AG04450 (cell line): ENCODE data around the gene ALS2CL. TPM values are rescaled to one million over a fixed set of nuclear protein-coding genes. Genes with fewer than 3 reads are reported as not detected.

Experiments
- CTCF ChIA-PET: fragments of 300-600, 350-600 bp; formaldehyde crosslinking; extraction: SDS; loops from one replicate; lab custom pipeline; 2022; ENCODE audit warnings: antibody characterized with exemption, inconsistent platforms; lab: Charles Lee
- POLR2A ChIA-PET: fragments of 350-600 bp; formaldehyde crosslinking; extraction: SDS; loops from one replicate; lab custom pipeline; 2021; ENCODE audit warnings: antibody characterized with exemption, inconsistent platforms; lab: Yijun Ruan, JAX
- DNase-seq: peaks from one replicate; pipeline ENCODE4 v3.0.0-alpha.2; 2011; ENCODE audit warnings: low read depth, low spot score
- H3K27ac ChIP-seq: one replicate; pipeline ENCODE4 v1.5.1; 2012; ENCODE audit warnings: low read depth, low read length, control low read depth
- H3K27me3 ChIP-seq: one replicate; pipeline ENCODE4 v1.6.0; 2012; ENCODE audit warnings: low read length; ENCODE audit not compliant: control insufficient read depth, insufficient read depth
- H3K4me3 ChIP-seq: 2 replicates; pipeline ENCODE4 v1.5.1; 2011; ENCODE audit warnings: mild to moderate bottlenecking, low read depth, low read length, control low read depth
- H3K9me3 ChIP-seq: 2 replicates; pipeline ENCODE4 v1.5.1; 2012; ENCODE audit warnings: low read length; ENCODE audit not compliant: control insufficient read depth, insufficient read depth
- polyA plus RNA-seq: library from polyadenylated mRNA; depleted of rRNA; stranded (reverse); fragments of >200 nt; gene quantifications from 2 replicates; pipeline ENCODE4 v1.2.3, GENCODE V29; 2011
- TF ChIP-seq, protein P1 (sequence below): IDR thresholded peaks from 2 replicates; pipeline ENCODE4 v1.5.1; 2011; ENCODE audit warnings: low read depth, low read length, control low read depth, inconsistent platforms

ALS2CL gene
- polyA plus RNA-seq, 1 experiment = 0.89 TPM

DNA sequence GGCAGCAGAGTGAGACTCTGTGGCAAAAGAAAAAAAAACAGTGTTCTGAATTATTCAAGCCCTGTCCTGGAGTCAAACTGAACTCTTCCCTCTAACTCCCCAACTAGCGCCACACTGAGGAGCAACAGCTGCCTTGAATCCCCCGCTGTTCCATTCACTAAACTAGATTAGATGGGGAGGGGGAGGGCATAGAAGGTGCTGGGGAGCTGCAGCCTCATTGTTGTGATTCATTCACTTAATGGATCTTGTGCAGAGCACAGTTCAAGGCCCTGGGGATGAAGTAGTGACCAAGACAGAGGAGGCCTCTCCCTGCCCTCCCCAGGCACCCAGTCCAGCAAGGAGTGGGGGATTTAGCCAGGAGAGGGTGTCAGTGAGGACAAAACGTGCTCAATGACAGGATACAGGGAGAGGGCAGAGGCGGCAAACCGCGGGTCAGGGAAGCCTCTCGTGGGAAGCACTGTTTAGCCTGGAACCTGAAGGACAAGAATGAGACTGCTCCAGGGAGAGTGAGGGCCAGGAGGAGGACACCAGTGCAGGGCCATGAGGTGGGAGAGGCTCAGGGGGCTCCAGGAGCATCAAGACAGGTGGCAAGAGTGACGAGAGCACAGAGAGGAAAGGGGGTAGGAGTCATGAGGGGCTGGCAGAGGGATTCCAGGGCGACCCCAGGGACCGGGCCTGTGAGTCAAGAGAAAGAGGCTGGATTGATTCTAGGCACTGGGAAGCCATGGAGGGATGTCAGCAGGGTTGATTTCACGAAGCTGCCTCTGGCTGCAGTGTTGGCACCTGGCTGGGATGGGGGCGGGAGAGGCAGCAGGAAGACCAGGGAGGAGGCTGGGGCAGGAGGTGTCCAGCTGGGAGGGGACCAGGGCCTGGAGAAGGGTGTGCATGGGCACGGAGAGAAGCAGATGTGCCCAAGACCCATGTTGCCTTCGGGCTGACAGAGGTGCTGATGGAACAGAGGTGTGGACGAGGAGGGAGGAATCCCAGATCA, 31.4 kb downstream of the ALS2CL start:
- H3K4me3 ChIP-seq = no peak overlapping the region
- TF ChIP-seq, protein P1, sequence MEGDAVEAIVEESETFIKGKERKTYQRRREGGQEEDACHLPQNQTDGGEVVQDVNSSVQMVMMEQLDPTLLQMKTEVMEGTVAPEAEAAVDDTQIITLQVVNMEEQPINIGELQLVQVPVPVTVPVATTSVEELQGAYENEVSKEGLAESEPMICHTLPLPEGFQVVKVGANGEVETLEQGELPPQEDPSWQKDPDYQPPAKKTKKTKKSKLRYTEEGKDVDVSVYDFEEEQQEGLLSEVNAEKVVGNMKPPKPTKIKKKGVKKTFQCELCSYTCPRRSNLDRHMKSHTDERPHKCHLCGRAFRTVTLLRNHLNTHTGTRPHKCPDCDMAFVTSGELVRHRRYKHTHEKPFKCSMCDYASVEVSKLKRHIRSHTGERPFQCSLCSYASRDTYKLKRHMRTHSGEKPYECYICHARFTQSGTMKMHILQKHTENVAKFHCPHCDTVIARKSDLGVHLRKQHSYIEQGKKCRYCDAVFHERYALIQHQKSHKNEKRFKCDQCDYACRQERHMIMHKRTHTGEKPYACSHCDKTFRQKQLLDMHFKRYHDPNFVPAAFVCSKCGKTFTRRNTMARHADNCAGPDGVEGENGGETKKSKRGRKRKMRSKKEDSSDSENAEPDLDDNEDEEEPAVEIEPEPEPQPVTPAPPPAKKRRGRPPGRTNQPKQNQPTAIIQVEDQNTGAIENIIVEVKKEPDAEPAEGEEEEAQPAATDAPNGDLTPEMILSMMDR = no peak
- ChIA-PET CTCF (interaction anchor here (1.8 kb wide), 1 partner anchor 173 kb away, joined by 7 read pairs; no protein-coding TSS in a partner anchor), POLR2A (no interaction called here)
- H3K27me3 ChIP-seq = peaks cover 10% of the 10 kb centered on the region
- H3K27ac ChIP-seq = no peak overlapping the region
- H3K9me3 ChIP-seq = no peaks in the 10 kb centered on the region; the same call in 1 of the 2 replicates
- DNase-seq = no peak

DNA sequence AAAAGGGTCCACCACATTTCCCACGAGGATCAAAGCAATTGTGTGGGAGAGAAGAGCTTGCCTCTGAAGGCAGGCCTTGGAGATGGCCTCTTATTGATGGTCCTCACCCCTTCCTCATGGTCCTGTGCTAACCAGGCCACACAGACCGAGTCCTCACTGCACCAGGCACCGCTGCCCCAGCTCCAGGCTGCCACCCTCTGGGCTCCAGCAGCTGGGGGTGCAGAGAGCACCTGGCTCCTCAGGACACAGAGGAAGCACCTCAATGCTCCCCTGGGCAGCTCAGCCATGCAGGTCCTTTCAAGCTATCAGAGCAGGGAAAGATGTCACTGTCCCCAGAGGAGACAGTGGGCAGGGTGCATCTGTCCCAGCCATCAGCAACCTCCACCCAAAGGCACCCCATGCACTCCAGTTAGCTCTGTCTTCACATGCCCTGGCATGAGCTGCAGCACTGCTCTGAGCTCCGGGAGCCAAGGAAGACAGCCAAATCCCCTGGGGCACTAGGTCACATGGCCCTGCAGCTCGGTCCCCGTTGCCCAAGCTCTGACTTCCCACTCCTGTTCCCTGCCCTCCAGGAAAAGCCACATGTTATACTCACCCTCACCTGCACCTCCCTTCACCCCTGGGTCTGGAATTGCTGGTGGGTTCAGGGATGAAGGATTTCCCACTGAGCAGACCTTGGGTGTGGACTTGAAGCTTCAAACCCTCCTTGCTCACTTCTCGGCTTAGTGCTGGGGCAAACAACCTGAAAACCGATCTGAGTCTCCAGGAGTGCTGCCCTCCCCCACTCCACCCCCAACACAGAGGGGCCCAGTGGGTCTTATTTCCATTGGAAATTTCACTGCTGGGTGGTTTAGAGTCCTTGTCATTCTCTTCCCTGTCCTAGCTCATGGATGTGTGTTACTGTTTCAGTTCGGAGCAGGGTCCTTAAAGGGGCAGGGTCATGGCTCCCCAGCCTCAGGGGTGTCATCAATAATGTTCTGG, 32.6 kb downstream of the ALS2CL start:
- ChIA-PET CTCF (no interaction called here), POLR2A (no interaction called here)
- H3K9me3 ChIP-seq = no peaks in the 10 kb centered on the region; the same call in 1 of the 2 replicates
- TF ChIP-seq, protein P1 = no peak
- H3K4me3 ChIP-seq = no peak overlapping the region
- peaks cover 10% of the 10 kb centered on the region for H3K27me3 ChIP-seq
- H3K27ac ChIP-seq = no peak overlapping the region
- DNase-seq = no peak

DNA sequence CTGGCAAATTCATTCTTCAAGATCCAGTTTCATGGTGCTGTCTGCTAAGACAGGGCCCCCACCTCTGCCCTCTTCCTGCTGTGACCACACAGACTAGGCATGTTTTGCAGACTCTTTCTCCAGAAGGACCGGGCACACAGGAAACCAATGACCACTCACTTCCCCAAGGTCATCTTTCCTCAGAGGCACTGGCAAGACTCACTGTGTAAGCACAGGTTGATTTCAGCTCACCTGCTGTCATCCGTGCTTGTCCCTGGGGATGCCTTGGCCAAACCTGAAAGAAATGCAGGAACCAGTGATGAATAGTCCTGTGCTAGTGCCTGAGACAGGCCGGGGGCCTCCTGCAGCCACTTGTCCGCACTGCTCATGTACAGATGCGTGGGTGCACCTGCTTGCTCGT, 33.5 kb downstream of the ALS2CL start:
- CTCF ChIA-PET = no interaction called here
- DNase-seq = no peak
- H3K27ac ChIP-seq = no peak overlapping the region
- POLR2A ChIA-PET = no interaction called here
- TF ChIP-seq, protein P1 = no peak
- no peaks in the 10 kb centered on the region; the same call in 1 of the 2 replicates for H3K9me3 ChIP-seq
- H3K4me3 ChIP-seq = no peak overlapping the region
- peaks cover 7% of the 10 kb centered on the region for H3K27me3 ChIP-seq

DNA sequence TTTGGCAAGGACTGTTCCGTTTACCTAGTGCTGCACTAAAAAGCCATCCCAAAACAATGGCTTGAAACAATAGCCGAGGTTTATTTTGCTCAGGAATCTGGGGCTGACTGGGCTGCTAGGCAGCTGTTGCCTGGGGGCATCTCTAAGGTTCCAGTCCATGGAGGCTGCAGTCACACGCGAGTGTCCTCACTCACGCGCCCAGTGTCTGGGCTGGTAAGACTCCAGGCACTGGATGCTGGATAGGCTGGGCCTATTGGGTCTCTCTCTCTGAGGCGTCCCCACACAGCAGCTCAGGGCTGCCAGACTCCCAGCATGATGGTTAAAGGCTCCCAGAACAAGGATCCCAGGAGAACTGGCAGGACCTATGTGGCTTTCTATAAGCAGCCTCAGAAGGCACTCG, 34.2 kb downstream of the ALS2CL start:
- ChIA-PET POLR2A (no interaction called here), CTCF (interaction anchor here (1.1 kb wide), 1 partner anchor 30 kb away, joined by 3 read pairs; no protein-coding TSS in a partner anchor)
- no peak overlapping the region for H3K27ac ChIP-seq
- H3K27me3 ChIP-seq = peaks cover 10% of the 10 kb centered on the region
- no peaks in the 10 kb centered on the region; the same call in 1 of the 2 replicates for H3K9me3 ChIP-seq
- no peak overlapping the region for H3K4me3 ChIP-seq
- DNase-seq = no peak
- TF ChIP-seq, protein P1 = no peak
